AG08395 (cell line): Measurements from ENCODE around the gene RPL10L.

Experiments
- DNase-seq: peaks from one replicate; pipeline ENCODE4 v3.0.0; 2012; ENCODE audit warnings: mixed read lengths, low spot score

Gene RPL10L

DNA sequence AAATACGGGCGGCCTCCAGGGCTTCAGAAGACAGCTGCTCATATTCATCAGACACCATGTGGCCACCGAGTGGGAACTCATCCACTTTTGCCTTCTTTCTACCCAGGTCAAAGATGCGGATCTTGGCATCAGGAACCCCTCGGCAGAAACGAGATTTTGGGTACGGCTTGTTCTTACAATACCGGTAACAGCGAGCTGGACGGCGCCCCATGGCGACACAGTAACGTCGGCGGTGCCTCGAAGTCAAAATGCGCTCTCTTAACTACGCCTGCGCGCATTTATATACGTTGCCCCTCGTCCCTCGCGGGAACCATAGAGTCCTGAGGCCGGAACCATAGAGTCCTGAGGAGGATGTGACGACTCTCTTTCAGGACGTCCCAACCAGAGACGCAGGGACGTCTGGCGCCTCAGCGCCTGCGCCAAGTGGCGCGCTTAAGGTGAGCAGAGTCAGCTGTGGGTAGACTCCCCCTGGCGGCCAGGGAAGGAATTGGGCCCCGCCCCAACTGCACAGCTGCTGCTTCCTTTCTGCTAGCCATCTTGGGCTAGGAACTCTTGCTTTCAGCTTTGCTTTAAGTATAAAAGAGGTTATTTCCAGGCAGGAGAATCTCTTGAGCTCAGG lies at the start of gene RPL10L:
RPL10L (minus strand) TSS at position 256 of the 619 bp plus-strand sequence; CDS start at position 211, 45 bp downstream.
- DNase-seq: no peak

DNA sequence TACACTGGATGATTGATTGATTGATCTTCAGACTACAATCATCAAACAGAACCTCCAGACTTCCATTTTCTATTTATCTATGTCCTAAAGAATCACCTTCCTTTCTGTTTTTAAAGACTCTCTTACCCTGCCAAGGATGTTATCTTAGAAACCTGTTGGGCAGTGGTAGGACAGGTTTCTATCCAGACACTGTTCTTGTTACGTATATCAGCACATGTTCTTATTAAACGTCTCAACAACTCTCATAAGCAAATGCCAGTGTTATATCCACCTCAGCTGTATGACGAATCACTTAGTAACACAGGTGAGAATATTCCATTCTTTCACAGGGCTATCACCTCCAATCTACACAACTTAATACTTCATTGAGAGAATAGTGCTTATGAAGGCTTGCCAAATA lies 40.2 kb upstream of the RPL10L start:
- DNase-seq: no peak

DNA sequence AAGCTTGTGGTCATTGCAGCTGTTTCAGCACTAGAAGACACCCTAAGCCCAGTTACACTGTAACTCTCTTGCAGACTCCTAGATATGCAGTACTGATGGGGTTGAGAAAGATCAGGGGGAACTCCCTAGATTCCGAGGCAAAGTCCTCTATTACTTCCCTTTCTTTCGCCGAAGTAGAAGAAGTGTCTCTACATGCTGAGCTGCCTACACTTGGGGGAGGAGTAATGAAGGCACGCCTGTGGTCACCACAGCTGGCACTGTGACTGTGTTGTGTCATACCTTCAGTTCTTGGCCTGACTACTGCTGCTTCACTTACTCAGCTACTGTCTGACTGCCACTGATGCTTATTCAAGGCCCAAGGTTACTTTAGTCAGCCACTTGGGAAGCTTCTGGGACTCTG lies 35.1 kb upstream of the RPL10L start:
- no peak for DNase-seq

DNA sequence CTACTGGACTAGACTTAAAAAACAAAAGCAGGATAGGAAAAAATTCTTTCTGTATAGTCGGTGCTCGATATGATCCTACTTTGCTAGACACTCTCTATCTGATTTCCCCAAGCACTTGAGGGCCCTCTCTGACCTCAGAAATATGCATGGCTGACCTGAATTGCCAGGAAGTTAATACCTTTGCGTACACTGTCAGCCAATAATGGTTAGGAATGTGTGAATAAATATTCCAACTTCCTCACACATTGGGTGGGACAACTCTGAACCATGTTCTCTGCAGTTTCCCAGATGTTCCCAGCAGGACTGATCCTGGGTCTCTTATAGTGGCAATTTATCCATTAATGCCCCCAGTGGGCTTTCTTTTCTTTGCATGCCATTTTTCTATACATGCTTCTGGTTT lies 20.5 kb upstream of the RPL10L start:
- DNase-seq: no peak

DNA sequence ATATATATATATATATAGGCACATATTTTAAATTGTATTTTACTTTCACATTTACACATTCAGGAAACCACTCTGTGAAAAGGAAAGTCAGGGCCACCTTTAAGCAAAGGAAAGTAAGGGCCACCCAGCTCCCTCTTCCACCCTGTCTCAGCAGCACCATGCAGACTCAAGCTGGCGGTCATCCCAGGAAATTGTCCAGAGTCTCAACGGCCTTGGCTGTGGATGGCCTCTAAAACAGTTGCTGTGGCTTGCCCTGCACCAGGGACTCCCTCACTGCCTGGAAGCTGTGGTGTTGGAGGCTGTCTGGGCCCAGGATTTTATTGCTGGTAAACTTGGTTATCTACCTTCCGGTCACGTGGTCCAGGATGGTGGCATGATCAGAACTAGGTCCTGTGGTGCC lies 11.8 kb upstream of the RPL10L start:
- DNase-seq: no peak

DNA sequence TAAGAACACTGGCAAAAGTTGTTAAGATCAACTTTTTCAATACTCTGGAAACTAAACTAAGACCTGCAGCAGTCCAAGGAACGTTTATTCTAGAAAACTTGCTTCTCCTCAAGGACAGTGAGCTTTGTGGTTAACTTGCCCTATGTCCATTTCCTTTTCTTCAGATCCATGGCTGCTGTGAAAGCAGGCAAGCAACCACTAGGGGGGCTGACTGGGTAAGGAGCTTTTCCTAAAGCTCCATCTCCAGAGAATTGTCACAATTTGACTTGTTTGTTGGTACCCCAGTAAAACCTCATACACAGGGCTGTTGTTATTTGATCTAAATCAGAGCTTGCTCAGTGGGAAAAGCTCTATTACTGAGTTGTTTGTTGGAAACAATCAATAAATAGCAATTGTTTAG lies 10.1 kb upstream of the RPL10L start:
- no peak for DNase-seq

DNA sequence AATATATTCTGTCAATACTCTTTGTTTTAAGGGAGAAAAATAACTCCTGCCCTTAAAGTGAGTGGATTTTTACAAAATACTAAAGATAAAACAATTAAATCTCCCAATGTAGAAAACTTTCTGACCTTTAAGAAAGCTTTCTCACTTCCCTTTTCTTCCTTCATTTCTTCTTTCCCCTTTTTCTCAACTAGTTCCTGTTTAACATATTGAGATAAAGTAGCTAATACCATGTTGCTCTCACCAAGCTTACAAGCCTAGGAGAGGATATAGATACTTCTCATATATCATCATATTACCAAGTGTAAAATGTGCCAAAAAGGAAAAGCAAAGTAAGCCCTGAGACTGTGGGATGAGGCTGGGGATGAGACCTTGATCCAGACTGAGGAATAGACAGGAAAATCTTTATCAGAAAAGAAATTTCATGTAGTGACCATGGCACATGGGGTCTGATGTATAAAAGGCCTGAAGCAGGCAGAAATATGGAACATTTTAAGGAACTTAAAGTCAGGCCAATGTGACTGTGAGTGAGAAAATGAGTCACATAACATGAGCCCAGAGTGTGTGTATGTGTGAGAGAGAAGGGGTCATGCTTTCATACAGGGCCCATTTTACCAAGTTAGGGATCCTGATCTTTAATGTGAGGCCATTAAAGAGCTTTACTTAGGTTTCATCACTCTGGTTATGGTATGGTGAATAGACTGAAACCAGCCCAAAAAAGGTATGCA lies 1.6 kb upstream of the RPL10L start:
- DNase-seq: no peak

DNA sequence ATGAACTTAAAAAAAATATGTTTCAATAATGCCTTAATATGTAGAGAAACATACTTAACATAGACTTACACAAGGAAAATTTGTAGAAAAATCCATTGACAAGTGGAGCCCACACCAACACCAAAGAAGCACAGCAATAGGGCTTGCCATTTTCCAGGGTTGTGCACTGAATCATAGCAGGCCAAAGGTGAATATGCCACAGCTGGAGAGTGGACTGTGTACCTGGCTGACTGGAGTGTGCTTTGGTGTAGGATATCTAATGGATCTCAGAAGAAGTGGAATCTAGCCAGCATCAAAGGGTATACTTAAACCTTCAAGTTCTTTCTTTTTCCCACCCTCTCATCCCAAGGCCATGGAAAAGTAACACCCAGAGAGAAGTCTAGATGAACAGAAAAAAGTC lies 4.8 kb downstream of the RPL10L start:
- DNase-seq: no peak

DNA sequence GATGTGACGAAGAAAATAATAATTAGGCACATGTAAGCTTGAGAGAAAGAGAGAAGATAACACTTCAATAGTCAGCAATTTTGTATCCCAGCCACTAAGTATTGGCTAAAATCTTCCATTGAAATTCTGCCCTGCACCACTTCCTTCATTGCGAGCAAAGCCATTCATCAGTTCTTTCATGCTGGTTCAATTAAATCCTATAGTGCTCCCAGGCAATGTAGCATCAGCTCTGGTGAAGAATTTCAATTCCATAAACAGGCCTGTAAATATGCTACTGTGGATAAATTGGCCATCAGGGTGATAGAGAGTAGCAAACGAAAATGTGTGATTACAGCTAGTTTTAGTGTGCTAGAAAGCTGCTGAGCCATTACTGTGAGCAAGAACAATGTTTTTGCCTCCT lies 24.7 kb downstream of the RPL10L start:
- DNase-seq: no peak
